Omental fat pad (tissue), 4 donors: Measurements from ENCODE around the gene KIRREL3. TPM values are rescaled to one million over a fixed set of nuclear protein-coding genes. Genes with fewer than 3 reads are reported as not detected.

Experiments used
- ATAC-seq: fragments of 150-250 bp; one replicate; pipeline ENCODE4 v1.9.1; 2016; ENCODE audit warnings: mild to moderate bottlenecking, moderate library complexity; ENCODE audit not compliant: low FRiP score
- DNase-seq: peaks from one replicate; pipeline ENCODE4 v3.0.0-alpha.2; 2019; ENCODE audit warnings: low spot score
- CTCF ChIP-seq, 3 donors: fragments of 450-650 bp; IDR thresholded peaks; one replicate each; pipeline ENCODE4 v1.5.1; 2016 to 2017; ENCODE audit warnings: antibody characterized with exemption in 3 of 3, mild to moderate bottlenecking in 3 of 3, moderate library complexity in 2 of 3
- total RNA-seq, 4 donors: library from RNA; depleted of rRNA; stranded (reverse); fragments of >200 nt; gene quantifications; one replicate each; pipeline ENCODE4 v1.1.0, GENCODE V29; 2016

KIRREL3 gene
- total RNA-seq, 4 donors from 2014 or later = 0.09 to 0.60 TPM; not detected in 2

GRCh38 chr11:126407682-126408288 lies 592.8 kb downstream of the KIRREL3 start:
- ATAC-seq (no peak), DNase-seq (no peak)
- no peak for TF ChIP-seq CTCF (IDR thresholded peaks at IDR 0.05)

- ATAC-seq = no peak
- DNase-seq = no peak
Observed at GRCh38 chr11:126407101-126407521, 593.5 kb downstream of the KIRREL3 start.

GRCh38 chr11:126406368-126406767 lies 594.2 kb downstream of the KIRREL3 start:
- ATAC-seq = no peak
- no peak for DNase-seq
- no peak for TF ChIP-seq CTCF (IDR thresholded peaks at IDR 0.05)

More at GRCh38 chr11:126407101-126407521, 593.5 kb downstream of the KIRREL3 start:
- TF ChIP-seq CTCF (IDR thresholded peaks at IDR 0.05) = no peak

- ATAC-seq (no peak), DNase-seq (no peak)
- no peak for TF ChIP-seq CTCF (IDR thresholded peaks at IDR 0.05)
Observed at GRCh38 chr11:126405906-126406305, 594.7 kb downstream of the KIRREL3 start.

GRCh38 chr11:126405374-126405773 lies 595.2 kb downstream of the KIRREL3 start:
- TF ChIP-seq CTCF (IDR thresholded peaks at IDR 0.05) = no peak
- ATAC-seq = no peak
- DNase-seq = no peak

- DNase-seq (no peak), ATAC-seq (no peak)
- no peak for TF ChIP-seq CTCF (IDR thresholded peaks at IDR 0.05)
Observed at GRCh38 chr11:126404367-126404766, 596.2 kb downstream of the KIRREL3 start.

GRCh38 chr11:126403658-126404057 lies 596.9 kb downstream of the KIRREL3 start:
- DNase-seq (no peak), ATAC-seq (no peak)
- TF ChIP-seq CTCF (IDR thresholded peaks at IDR 0.05) = no peak
